ENCODE measurements around the gene TTC39B.

TTC39B gene

DNA sequence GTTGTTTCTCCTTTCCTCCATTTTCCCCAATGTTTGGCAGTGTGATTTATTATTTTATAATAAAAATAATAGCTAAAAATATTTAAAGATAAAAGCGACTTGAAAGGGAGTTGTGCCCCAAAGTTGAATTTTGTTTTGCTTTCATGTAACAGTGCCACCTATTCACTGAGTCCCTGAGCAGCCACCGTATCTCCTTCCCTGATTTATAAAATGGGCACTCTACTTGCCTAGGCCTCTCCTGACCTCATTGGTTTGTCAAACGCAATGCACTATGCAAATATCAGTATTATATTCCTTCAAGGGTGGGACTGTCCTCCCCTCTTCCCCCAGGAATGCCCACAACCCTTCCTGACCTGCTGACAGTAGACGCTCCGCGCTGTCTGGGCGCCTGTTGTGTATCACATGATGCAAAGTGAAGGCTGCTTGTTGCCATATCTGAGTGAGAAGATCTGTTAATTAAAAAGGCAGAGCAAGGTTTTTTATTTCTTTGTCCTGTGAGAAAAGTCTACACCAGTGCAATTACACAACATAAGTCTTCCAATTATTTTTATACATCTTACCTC, 81.4 kb downstream of the TTC39B start:
- no peak for DNase-seq (ENCODE audit: low spot score)

DNA sequence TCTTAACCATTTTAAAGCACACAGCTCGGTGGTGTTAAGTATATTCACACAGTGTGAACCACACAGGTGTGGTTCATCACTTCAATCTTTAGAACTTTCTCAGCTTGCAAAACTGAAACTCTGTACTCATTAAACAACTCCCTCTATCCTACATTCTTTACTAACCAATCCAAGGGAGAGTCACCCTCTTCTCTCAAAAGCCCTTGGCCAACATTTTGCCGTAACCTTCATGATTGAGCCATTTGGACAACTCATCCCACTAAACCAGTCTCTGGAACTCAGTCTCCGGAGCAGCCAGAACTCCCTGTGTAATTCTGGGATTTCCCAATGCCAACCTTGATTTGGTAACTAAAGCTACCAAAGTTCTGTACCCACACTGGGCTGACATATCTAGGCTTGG, 84.7 kb downstream of the TTC39B start:
- DNase-seq (ENCODE audit: low spot score) = no peak

DNA sequence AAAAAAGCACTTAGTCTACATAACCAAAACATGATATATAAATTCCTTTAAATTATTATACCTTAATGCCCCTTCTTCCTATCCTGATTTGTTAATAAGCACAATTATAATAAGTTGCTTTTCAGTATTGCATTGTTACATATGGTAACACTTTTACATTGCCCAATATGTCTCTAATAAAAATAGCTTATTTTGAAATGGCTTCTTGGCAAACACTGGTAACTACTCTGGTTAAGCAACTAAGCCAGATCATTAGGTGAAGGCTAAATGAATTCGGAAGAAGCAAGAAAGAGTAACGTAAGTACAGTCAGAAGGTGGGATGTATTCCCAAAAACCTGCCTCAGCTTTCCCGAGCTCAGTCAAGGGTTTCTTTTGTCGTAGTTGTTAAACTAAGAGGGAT, 85.3 kb downstream of the TTC39B start:
- no peak for DNase-seq (ENCODE audit: low spot score)

DNA sequence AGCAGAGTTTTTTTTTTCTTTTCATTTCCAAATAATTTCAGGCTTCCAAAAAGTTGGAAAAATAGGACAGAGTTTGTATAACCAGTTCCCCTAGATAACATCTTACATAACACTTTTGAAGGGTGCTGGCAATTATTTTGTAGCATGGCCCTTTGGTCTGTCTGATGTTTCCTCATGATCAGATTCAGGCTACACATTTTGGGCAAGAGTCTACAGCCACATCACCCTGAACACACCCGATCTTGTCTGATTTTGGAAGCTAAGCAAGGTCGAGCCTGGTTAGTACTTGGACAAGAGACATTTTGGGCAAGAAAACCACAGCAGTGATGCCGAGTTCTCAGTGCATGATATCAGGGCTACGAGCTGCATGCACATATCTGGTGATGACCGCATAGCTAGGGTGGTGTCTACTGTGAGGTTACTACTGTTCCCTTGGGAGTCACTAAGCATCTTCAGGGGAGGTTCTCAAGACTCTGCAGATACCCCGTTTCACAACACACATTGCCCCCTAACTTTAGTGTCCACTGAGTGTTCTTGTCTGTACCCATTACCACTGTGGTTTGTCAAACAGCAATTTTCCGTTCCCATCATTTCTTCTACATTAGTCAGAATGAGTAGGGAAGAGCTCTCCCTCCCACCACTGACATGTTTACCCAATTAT, 86.2 kb downstream of the TTC39B start:
- no peak for DNase-seq (ENCODE audit: low spot score)

DNA sequence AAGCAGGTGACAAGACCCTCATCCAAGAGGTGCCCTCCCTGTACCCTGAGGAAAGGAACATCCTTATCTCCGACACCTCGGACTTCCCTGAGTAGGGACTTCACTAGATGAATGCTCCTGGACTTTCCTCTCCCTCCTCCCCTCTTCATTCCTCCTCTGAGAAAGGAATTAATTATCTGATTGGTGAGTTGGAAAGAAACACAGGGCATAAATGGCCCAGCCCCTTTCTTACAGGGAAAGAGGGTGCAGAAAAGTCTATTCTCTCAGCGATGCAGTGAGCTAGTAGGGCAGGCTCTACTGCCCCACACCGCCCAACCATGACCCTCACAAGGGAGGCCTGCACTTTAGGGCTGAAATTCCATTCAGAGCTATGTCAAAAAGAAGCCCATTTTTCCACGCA, 87.5 kb downstream of the TTC39B start:
- no peak for DNase-seq (ENCODE audit: low spot score)

DNA sequence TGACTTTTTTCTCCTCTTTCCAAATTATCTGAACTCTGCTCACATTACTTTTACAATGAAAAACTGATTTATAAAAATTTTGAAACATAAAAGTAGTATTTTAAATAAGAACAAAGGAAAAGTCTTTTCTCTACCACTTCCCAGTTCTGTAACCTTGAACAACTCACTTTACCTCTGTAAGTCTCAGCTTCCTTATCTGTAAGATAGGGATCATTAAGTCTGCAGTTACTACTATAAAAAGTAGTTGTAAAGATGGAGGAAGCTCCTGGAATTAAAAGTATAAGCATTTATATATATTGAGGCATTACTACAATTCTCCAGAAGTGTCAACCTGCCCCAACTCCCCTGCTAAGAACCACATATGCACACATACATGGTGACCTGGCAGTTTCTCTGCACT, 88.0 kb downstream of the TTC39B start:
- no peak for DNase-seq (ENCODE audit: low spot score)

DNA sequence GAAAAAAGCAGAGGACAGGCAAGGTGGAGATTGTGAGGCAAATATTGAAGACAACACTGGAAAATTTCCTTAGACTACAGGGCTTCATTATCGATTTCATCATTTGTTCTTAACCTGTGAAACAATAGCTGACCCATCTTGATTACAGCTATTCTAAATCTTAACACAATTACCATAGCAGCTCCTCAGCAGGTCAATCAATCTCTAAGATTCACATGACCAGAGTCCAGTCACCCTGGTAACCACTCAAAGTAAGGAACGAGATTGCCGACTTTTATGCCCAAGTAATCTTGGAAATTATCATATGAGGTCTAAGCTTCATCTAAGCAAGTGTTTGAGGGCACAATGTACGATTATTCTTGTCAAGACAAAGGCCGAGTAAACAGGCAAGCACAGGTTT, 93.8 kb downstream of the TTC39B start:
- no peak for DNase-seq (ENCODE audit: low spot score)

DNA sequence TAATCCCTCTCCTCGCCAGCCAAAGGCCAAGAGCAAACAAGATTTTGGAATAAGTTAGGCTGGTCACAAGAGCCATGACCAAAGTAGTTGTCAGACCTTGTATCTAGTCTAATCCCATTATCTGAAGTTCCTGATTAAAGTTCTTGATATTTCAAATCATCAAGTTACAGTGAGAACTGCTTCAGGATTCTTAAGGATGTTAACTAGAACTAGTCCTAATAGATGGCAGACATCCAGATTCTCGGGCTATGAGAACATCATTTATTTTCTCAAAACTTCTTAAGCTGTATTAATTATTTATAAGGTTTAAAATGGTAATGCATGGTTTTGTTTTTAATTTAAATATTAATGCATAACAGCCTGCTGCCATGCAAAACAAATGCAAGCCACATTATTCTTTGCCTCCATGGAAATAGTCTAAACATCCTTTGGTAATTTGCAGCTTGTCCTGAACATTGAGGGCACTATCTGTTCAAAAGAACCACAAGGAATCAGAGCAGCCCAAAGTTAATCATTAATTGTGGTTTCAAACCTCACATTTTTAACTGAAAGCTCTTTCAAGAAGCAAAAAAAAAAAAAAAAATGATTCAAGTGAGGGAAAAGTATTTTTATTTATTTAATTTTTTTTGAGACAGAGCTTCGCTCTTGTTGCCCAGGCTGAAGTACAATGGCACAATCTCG, 95.1 kb downstream of the TTC39B start:
- DNase-seq (ENCODE audit: low spot score) = no peak

DNA sequence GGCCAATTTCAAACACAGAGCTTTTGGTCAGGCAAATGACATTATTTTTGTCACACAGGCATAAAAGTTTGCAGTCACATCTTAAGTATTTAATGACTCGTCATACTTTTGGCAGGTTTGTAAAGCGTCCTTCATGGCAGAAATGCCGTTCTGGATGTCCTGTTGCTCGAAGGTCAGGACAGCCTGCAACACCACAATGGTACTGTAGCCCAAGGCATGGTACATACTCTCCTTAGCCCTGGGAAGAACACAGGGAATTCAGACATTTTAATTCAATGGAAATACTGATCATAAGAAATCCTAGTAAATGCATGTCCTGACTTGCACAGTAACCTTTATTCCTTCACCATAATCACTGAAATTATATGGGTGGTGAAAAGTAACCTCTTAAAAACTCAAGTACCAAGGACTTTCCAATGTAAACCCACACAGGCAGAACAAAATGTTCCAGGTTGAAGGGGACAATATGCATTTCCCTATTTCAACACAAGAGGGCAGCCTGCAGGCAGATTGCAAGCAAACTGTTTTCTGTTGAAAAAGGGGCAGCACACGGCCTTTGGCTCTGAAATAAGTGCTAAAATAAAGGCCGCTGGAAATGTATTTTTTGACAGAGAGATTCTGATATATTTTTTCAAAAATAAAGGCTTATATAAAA, 95.7 kb downstream of the TTC39B start:
- DNase-seq (ENCODE audit: low spot score) = peak; percentile 7

DNA sequence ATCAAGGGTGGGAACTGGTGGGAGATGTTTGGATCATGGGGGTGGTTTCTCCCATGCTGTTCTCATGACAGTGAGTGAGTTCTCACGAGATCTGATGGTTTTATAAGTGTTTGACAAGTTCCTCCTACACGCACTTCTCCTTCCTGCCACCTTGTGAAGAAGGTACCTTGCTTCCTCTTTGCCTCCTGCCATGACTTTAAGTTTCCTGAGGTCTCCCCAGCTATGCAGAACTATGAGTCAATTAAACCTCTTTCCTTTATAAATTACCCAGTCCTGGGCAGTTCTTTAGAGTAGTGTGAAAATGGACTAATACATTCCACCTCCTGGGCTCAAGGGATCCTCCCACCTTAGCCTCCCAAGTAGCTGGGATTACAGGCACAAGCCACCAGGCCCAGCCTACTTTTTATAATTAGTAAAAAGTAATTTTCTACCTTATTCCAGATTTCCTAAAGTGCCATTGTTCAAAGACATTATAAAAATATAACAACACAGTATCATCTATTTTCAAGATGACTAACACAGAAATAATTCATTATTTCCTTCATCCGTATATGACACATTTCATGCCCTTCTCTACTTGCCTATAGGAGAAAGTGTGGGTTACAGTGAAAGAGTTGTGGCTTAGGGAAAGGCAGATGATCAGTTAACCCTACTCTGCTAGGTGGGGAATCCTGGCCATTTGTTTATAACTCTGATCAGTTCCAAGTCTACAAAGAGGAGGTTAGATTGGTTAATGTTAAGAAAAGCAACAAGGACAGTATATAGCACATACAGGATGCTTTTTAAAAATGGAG, 99.9 kb downstream of the TTC39B start:
- no peak for DNase-seq (ENCODE audit: low spot score)

DNA sequence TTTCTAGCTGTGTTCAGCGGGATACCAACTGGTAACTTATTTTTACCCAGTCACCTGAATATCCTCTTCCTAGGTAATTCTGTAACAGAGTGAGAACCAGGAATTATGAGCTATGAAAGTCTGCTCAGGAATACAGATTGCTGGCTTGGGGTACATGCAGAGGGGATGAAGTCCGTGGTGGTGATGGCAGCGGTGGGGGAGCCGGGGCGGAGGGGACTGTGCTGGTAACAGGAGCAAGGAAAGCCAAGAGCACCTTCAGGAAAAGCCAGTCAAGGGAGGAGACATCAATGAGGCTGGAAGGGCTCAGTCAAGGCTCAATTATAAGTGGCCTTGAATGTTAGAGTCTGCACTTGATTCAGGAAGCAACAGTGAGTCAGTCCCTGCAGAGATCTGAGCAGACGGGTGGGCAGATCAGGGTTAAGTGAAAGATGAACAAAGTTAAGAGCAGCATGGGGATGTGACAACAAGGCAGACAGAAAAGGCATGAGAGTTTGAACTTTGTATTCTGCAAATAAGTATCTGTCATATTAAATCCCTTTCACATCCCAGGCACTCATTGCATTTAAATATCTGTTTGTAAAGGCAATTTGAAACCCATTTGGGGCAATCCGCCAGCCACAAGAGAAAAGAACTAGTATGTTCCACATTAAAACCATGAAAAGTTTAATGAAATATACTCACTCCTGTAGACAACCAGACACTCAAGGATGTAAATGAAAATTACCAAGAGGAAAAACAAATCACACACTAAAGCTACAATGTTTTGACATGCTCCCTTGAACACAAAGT, 101.2 kb downstream of the TTC39B start:
- DNase-seq (ENCODE audit: low spot score) = no peak

DNA sequence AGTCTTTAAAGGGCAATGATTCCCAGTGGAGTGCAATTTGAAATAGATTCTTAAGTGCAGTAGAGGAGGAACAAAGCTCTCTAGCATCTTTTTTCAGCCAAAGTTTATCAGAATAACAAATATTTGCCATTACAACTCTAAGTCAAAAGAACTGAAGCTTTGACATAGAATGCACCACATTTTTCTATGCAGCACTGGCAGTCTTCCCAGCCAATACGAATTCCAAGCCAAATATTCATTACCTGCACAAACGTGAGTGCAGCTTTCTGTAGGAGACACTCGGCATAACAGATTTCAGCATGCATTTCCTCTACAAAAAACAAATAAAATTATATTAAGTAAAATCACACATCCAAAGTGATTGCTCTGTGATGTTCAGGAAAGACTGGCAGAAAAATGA, 103.4 kb downstream of the TTC39B start:
- DNase-seq (ENCODE audit: low spot score) = no peak

DNA sequence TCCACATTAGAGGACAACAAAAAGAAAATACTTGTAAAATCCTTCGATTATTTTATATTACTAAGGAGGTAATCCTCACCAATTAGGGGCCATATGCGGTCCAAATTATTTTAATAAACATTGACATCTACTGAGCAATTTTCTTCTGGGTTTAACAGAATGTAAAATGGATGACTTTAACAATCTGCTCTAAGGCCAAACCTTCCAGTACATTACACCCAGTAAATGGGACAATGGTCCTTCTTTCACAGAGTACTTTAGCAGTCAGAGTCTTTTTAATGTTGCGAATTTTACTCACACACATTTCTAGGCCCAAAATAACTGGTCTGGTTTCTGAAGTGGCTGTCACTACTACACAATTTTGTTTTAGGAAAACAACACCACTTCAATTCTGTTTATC, 106.9 kb downstream of the TTC39B start:
- DNase-seq (ENCODE audit: low spot score) = no peak

DNA sequence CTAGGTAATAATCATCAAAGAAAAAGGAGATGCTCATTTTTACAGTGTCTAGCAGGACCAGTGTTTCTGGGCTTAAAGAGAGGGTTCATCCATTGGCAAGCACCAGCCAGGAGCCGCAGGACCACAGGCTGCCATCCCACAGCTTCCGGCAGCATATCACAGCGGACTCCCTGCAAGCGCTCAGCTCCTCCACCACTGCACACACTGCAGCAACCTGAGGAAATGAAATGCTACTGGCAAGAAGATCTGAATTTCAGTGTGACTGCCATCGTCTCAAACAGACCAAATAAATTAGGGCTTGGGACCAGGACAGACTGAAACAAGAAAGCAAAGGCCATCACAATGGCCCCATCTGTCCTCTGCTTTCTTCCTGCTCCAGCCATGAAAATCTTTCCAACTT, 114.2 kb downstream of the TTC39B start:
- DNase-seq (ENCODE audit: low spot score) = no peak

DNA sequence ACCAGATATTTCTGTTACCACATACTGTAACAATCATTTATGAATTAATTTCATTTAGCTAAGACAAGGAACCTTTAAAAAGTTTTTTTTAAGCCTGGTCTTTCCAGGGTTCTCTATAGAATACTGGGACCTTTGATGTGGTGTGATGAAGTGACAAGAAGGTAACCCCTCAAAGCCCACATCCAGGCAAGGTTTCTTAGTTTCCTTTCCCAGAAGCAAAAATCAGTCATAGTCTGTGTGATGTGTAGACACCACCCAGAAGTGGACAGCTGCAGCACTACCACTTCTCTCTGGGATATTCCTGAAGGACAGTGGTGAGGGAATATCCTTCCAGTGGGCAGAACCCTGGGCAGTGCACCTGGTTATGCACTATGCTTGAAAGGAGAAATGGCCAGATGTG, 115.6 kb downstream of the TTC39B start:
- no peak for DNase-seq (ENCODE audit: low spot score)

DNA sequence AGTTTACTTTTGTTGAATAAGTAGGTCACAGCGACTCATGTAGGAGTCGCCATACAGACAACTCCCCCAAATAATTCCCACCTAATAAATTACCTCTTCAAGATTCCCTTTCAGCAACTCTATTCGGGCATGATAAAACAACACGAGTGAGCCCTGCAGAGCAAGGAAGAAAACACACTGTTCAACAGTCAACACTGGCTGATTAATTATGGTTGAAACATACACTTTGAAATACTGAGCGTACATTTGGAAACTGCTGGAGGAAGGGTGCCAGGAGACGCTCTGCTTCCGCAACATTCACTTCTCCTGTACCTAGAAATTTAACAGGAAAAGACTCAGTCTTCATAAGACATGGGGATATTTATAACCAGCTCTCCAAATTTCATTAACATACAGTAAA, 117.5 kb downstream of the TTC39B start:
- DNase-seq (ENCODE audit: low spot score) = no peak

DNA sequence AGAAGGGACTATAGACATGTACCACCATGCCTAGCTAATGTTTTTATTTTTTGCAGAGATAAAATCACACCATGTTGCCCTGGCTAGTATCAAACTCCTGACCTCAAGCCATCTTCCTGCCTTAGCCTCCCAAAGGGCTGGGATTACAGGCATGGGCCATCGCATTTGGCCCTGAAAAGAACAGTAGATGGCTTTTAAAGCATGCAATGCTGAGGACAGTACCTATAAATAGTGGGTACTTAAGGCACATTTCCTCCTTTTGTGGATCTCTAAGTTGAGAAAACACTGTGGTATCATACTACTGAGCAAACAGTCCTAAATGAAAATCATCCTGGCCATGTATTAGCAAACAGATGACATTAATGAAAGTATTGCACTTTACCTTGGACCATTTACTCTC, 119.4 kb downstream of the TTC39B start:
- no peak for DNase-seq (ENCODE audit: low spot score)

DNA sequence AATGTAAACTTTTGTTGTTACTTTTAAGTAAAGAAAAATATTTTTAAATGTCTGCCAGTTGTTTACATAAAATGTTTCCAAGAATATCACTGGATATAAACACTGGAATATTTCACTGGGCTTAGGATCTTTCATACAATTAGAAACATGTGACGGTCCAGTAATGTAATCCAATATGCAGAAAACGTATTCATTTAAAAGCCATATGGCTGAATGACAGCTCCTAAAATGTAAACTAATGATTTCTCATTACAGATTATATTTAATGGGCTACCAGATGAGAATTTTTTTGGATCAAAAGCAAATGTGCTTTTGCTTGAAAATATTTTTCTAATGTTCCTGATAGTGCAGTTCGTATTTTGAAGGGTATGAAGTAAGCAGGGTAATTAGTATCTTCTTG, 124.3 kb downstream of the TTC39B start:
- no peak for DNase-seq (ENCODE audit: low spot score)

DNA sequence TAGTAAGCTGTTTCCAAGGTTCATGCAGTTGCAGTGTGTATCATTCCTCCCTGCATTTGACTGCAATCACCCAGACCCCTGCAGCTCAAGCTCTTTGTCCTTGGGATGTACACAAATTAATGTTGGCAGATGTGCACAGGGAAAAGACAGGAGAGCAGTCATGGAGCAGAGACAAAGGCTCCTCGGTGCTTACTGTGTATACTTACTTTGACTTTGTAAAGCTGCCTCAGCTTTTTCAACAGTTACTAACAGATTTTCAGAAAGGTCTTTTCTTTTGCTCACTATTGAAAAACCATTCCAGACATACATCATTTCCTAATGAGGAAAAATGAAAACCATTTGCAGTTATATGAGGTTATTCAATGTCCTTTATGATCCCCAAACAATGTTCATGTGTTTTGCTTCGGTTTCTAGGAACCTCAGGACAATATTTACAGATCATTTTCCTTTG, 124.9 kb downstream of the TTC39B start:
- DNase-seq (ENCODE audit: low spot score) = no peak

DNA sequence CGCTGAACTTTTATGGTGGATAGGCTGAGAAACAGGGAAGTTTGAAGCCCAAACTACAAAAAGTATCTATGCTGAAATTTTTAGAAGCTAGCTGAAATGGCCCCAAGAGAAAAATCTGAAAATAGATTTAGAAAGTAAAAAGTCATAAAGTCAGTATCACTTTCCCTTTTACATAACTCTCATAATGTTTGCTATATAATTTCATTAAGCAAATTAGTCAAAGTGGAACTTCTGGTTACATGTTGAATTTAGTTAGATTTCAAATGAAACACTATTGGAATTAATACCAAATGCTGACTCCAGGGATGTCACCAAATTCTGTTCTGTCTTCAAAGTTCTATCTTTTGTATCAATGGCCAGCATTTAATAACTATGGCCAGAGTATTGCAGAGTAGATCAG, 126.9 kb downstream of the TTC39B start:
- DNase-seq (ENCODE audit: low spot score) = no peak

DNA sequence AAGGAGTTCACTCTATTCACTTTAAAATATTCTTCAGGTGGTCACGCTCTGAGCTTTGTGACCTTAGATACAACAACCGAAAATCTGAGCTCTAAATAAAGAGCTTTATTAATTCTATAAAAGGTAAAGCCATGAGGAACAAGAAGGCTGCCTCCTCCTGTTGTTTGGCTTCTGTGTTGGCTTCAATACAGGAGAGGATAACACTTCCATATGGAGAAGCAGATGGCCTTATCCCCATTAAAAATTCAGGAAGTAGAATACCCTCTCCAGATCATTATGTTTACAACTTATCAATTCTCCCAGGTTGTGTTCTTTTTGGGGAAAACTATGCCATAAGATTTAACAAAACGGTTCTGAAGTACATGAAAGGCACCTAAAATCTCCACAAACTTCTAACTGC, 128.4 kb downstream of the TTC39B start:
- DNase-seq (ENCODE audit: low spot score) = no peak

DNA sequence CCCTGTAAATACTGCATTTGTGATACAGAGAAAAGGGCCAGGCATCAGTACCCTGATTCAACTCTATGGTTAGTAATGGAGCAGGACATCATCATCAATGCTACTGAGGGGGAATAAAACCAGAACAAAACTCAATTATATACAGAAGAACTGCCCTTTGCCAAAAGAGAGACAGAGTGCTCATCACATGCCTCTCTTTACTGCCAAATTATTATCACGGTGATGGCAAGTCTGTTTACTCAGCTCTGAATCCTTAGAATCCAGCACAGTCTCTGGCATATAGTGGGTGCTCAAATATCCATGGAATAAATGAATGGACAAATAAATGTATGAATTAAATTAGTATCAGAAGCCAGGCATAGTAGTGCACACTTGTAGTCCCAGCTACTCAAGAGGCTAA, 130.2 kb downstream of the TTC39B start:
- no peak for DNase-seq (ENCODE audit: low spot score)

All from HuH-7.5 (cell line).